ENCODE data around the gene C19orf25.
"Not testable (repeated sequence)": the region's sequence is repeated elsewhere in the genome, so short reads cannot be mapped to it uniquely, and the experiment has no call there.

Gene C19orf25

DNA sequence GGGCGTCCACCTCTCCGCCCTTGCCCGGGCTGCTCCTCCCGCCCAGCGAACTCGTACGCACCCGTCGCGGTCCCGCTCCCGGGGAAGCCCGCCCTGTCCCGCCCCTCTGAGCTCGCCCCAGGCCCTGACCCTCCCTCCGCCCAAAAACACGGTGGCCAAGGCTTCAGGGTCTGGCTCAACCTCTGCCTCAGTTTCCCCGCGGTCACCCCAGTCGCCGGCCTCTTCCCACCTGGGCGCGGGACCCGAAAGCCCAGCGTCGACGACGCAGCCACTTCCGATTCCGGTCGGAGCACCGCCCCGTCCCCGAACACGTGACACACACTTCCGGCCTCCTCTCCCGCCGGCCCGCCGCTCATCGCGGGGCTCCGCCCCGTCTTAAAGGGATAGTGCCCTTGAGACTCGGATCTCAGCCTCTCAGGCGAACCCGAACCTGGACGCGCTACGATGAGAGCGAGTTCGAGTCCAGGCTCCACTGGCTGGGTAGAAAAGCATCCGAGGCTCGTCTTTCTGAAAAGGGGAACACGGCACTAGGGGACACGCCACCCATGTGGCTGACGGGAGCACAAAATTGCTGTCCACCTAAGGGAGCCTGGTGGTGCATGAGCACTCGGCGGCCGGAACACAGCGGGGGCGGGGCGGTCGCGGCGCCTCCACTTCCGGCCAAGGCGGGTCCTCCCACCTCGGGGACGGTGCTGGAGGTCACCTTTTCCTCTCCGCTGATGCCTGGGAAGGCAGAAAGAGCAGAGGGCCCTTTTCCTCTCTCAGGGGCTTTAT, at the start of gene C19orf25:
Gene C19orf25, minus strand, starts transcription at position 282 of the 774 bp plus-strand sequence. CDS start 312 bp downstream, outside the sequence.
- peak; percentile 95 for DNase-seq

DNA sequence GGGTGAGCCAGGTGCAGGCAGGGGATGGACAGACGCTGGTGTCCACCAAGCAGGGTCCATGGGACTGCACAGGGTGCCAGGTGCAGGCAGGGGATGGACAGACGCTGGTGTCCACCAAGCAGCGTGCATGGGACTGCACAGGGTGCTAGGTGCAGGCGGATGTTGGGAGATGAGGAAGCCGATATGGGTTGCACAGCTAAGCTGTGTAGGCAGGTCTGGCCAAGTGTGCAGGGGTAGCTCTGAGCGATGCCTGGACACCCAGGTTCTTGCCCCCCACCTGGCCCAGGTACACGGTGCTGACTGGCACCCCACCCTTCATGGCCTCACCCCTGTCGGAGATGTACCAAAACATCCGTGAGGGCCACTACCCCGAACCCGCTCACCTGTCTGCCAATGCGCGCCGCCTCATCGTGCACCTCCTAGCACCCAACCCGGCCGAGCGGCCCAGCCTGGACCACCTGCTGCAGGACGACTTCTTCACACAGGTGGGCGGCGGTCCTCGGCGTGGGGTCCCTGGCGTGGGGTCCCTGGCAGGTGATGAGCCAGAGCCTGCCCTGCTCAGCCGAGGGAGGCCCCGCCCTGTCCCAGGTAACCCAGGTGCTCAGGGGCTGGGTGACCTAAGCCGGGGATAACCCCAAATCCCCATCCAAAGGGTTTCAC, 48.8 kb upstream of the C19orf25 start:
- DNase-seq, result no peak

DNA sequence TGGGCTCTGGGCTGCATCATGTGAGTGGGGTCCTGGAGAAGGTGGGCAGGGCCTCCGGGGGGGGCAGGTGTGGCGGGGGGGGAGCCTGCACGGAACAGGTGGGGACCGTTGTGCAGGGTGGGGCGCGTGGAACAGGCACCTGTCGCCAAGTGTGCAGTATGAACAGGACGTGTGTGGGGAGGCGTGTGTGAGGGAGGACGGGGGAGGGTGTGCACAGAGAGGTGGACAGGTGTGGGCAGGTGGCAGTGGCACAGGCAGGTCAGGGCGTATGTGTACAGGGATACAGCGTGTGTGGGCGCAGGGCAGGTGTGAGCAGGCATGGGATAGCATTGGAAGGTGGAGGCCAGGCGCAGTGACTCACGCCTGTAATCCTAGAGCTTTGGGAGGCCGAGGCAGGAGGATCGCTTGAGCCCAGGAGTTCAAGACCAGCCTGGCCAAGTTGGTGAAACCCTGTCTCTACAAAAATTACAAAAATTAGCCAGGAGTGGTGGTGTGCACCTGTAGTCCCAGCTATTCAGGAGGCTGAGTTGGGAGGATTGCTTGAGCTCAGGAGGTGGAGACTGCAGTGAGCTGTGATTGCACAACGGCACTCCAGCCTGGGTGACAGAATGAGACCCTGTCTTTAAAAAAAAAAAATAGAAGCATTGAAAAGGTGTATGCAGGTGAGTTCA, 48.1 kb upstream of the C19orf25 start:
- no peak for DNase-seq

GRCh38 chr19:1526066-1526778, 47.2 kb upstream of the C19orf25 start:
- no peak for DNase-seq

GRCh38 chr19:1525343-1525742, 46.3 kb upstream of the C19orf25 start:
- no peak for DNase-seq

DNA sequence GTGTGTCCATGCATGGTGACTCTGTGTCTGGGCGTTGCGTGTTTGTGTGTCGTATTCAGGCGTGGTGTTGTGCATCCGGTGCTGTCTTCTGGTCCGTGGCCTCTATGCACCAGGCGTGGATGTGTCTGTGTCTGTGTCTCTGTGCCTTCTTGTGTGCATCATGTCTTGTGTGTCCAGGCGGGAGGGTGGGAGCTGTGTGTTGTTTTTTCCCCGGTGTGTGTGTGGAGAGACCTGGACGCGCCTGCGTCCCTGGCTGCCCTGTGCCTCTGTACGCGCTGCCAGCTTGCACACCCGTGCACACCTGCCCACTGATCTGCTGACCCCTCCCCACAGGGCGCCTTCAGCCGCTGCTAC, 45.9 kb upstream of the C19orf25 start:
- DNase-seq, result no peak

DNA sequence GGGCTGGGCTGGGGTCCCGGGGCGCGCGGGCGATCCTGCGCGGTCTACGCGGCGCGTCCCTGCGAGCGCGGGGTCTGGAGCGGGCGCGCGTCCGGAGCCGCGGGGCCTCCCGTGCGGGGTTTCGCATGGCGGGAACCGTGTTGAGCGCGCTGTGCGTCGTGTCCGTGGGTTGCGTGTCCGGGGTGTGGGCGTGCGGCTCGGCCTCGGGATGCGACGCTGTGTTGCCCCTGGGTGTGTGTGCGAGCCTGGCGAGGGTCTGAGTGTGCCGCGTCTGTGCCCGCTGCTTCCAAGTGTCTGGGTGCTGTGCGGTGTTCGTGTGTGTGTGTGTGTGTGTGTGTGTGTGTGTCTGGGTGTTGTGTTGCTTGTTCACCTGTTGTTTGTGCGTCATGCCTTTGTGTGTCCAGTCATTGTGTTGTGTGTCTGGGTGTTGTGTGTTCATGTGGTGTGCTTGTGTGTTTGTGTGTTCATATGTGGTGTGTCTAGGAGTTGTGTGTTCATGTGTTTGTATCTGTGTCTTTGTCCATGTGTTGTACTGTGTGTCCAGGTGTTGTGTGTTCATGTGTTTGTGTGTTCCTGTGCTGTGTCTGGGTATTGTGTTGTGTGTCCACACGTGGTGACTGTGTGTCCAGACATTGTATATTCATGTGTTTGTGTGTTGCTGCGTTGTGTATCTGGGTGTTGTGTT, 45.4 kb upstream of the C19orf25 start:
- no peak for DNase-seq

DNA sequence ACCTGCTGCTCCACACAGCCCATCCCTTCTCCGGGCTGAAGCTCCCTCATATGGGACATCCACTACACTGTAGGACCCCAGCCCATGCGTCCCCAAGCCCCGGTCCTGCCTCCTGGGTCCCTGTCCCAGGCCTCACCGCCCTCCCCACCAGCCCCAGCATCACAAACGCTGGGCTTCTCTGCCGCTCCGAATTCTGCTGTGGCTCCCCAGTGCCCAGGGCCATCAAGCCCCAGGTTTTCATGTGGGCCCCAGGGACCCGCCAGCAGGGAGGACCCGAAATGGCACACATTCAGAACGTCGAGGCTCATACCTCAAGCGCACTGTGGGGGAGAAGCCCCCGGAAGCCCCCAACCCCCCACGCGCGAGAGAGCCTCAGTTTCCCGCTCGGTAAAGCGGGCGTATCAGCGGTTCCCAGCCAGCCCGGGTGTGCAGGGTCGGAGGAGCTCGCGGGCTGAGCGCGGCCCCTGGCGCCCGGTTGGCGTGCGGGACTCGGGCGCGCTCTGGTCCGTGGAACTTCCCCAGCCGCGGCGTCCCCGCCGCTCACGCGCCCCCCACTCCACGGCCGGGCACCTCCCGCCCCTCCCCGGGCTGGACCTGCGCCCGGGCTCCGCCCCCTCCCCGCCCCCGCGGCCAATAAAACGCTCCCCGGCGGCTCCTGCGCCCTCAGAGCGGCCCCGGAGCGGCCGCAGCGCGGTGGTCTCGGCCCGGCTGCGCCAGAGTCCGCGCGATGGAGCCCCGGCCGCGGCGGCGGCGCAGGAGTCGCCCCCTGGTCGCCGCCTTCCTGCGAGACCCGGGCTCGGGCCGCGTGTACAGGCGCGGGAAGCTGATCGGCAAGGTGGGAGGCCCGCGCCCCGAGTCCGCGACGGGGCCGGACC, 44.6 kb upstream of the C19orf25 start, which contains the start of gene PLK5:
Gene PLK5, plus strand, starts transcription at position 666 of the 875 bp plus-strand sequence. CDS start 2,920 bp downstream, outside the sequence.
- no peak for DNase-seq

DNA sequence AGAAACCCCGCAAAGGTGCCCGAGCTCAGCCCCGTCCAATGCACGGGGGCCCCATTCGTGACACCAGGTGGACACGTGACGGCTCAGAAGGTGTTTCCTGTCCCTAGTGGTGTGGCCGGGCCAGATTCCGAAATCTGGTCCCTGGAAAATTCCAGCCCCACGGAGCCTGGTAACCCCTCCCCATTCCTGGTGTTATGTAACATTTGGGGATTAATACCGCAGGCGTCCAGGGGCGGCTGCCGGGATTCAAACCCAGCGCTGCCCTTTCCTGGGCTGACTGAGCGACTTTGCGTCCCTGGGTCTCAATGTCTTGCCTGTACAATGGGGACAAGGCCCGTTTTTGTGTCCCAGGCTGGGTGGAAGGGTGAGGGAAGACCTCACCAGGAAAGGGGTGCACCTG, 43.8 kb upstream of the C19orf25 start:
- DNase-seq, result no peak

DNA sequence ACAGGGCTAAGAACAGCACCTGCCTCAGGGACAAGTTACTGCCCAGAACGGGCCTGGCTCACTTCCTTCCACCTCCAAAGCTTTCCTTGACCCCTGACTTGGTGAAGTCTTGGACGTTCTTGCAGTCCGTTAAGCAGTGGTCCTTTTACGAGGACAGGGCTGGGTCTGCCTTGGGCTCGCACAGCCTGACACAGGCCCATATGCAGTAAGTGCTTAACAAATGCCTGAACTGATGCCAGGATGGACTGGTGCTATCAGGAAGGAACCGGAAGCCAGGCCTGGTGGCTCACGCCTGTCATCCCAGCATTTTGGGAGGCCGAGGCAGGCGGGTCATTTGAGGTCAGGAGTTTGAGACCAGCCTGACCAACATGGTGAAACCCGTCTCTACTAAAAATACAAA, 43.0 kb upstream of the C19orf25 start:
- DNase-seq, result no peak

DNA sequence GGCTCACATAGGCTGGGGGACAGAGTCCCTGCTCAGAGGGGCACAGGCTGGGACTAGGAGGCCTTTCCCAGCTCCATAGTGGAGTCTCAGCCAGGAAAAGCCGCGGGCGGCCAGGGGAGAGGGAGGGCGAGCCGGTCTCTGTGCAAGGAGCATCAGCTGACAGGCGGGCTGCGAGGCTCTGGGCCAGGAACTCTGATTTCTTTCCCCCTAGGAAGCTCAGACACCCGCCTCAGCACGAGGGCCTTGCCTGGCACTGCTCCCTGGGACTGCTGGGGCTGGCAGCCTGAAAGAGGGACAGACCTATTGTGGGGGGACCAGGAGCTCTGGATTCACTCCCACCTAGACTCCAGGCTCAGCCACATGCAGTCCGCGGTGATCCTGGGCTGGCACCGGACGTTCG, 42.6 kb upstream of the C19orf25 start:
- no peak for DNase-seq

DNA sequence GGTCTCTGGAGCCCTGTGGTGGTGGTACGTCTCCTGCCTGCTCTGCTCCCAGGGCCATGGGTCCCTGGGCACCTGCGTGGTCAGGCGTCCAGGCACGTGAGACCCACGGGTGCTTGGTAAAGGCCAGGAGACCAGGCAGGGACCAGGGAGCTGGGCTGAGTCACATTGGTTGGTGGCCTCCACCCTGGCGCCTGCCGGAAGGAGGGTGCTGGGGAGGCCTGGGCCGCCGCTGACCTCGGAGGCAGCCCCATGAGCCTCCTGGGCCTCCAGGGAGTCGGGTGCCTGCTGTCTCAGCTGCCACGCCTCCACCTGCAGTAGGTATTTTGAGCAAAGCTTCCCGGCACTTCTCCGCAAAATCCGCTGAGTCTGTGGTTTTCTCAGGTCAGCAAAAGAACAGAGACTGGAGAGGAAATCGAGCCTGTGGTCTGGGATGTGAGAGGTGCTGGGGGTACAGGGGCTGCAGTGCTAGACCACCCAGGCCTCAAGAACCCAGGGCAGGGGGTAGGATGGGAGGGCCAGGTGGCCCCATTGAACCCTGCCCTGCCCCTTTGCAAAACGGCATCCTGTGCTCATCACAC, 41.3 kb upstream of the C19orf25 start:
- DNase-seq, result no peak

- not testable (repeated sequence) for DNase-seq
Observed at GRCh38 chr19:1519802-1520201, 40.8 kb upstream of the C19orf25 start.

GRCh38 chr19:1518471-1518870, 39.5 kb upstream of the C19orf25 start:
- DNase-seq, result no peak

GRCh38 chr19:1516395-1516753, 37.4 kb upstream of the C19orf25 start:
- DNase-seq, result no peak

- no peak for DNase-seq
Observed at GRCh38 chr19:1514986-1515721, 36.1 kb upstream of the C19orf25 start.

DNA sequence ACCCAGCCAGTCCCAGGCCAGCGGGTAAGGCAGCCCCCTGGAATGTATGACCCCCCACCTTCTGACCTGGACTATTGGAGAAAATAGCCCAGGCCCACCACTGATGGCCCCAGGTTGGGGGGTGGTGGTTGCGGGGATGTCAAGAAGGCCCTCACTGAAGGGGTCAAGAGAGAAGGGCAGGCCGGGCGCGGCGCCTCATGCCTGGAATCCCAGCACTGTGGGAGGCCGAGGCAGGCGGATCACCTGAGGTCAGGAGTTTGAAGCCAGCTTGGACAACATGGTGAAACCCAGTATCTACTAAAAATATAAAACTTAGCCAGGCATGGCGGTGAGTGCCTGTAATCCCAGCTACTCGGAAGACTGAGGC, 35.3 kb upstream of the C19orf25 start:
- DNase-seq, result no peak

- no peak for DNase-seq
Observed at GRCh38 chr19:1513499-1514294, 34.7 kb upstream of the C19orf25 start.

DNA sequence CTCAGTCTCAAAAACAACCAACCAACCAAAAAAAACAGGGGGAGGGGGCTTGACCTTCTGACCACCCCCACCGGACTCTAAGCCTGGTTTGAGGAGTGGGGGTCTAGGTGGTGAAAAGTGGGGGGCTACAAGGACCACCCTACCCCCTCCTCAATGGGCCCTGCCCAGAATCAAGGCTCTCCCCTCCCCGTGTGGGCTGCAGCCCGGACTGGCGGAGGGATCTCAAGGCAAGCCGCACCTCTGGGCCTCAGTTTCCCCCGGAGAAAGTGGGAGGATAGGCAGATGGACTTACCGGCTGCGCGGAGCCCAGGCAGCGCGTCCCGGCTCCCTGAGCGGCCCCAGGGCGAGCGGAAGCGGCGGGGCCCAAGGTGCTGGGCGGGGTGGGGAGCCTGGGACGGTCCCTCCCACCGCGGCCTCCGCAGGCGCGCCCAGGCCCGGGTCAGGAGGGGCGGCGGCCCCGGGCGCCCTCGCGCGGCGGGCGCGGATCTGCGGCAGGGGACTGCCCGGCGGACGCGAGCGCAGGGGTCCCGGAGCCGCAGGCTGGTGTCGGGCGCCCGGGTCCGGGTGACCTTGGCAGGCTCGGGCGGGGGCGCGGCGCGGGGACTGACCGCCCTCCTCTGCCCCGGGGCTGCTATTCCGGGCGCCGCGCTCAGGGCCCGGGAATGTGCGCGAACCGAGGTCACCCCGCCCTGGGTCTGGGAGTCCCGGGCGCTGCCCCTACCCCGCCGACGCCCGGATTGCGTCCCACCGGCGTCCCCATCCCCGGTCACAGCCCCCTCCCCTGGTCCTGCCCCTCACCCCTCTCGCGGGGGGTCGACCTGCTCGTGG, 33.9 kb upstream of the C19orf25 start, which contains the start of gene ADAMTSL5:
Gene ADAMTSL5, minus strand, starts transcription at position 349 of the 828 bp plus-strand sequence. CDS start 2,076 bp downstream, outside the sequence.
- no peak for DNase-seq

Measured in right hindlimb (tissue), 1 donor.